ENCODE results near the gene MEF2B.
"Not testable (repeated sequence)": the region's sequence is repeated elsewhere in the genome, so short reads cannot be mapped to it uniquely, and the experiment has no call there.

MEF2B gene

DNA sequence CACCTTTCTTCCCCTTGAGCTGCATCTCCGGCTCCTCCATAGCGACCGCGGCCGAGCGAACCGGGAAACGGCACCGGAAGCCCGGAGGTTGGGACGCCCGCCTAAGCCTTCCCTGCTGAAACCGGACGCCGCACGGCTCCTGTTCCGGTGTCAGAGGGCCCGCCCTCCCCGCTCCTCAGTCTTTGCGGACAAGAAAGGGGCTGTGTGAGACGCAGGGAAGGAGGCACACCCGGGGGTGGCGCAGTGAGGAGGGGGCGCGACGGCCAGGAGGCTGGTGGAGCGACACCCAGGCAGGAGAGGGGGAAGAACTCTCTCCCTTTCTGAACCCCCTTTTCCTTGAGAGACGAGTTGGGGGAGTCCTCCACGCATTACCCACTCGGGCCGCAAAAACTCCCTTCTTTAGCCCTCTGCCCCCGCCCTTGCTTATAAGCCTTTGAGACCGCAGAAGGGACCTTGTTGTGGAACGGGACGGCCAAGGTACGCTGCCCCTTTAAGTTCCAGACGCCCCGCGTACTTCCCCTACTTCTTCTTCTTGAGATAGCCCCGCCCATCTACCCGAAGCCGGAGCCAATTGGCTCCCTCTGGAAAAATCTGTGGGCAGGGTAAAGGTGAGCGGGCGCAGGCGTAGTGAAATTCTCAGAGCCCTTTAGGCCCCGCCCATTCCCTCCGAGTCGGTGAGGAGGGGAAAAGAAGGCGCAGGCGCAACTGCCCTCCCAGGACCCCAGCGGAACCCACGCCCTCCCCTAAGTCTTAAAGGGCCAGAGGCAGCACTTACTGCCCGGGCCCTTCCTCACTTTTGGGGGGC lies 22.2 kb upstream of the MEF2B start, which contains the start of the genes BORCS8 and RFXANK:
TSS of gene BORCS8 (minus strand) at position 75 of the 805 bp plus-strand sequence. CDS start at position 40, 35 bp downstream.
TSS of gene RFXANK (plus strand) at position 181 of the 805 bp plus-strand sequence. CDS start 1,689 bp downstream, outside the sequence.
- H3K9me3 ChIP-seq (ENCODE audit: insufficient read depth, low read depth, low read length): no peaks in the 10 kb centered on the region
- H3K4me1 ChIP-seq (ENCODE audit: insufficient read depth, low read length): no peaks in the 10 kb centered on the region; the same call in 1 of the 2 replicates
- peak within 1 kb of the TSS; percentile 97 for H3K9ac ChIP-seq (ENCODE audit: low read depth, low read length)
- peaks cover 12% of the 10 kb centered on the region; the same call in 1 of the 2 replicates for H3K36me3 ChIP-seq (ENCODE audit: insufficient read depth, low read depth, low read length)
- peak within 1 kb of the TSS; percentile 99 for H3K4me3 ChIP-seq (ENCODE audit: low read length)
- no peaks in the 10 kb centered on the region for H3K27me3 ChIP-seq (ENCODE audit: insufficient read depth, low read length)
- H3K27ac ChIP-seq (ENCODE audit: low read length): peak within 1 kb of the TSS; percentile 97

DNA sequence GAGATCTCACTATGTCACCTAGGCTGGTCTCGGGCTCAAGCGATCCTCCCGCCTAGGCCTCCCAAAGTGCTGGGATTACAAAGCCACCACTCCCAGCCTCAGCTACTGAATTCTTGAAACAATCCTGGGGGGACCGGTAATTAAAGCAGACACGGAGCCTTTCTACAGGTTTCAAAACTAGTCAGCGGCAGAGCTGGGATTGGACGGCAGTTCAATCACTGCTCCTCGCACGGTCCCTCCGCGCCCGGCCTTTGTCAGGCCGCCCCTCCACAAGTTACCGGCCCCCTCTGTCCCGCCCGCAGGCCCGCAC lies 21.7 kb upstream of the MEF2B start:
- Histone ChIP-seq H3K27ac (ENCODE audit: low read length) (no peak overlapping the region), H3K27me3 (ENCODE audit: insufficient read depth, low read length) (no peaks in the 10 kb centered on the region), H3K4me3 (ENCODE audit: low read length) (peak overlapping the region; percentile 99), H3K36me3 (ENCODE audit: insufficient read depth, low read depth, low read length) (peaks cover 6% of the 10 kb centered on the region; the same call in 1 of the 2 replicates), H3K9me3 (ENCODE audit: insufficient read depth, low read depth, low read length) (no peaks in the 10 kb centered on the region), H3K9ac (ENCODE audit: low read depth, low read length) (peak overlapping the region; percentile 97), H3K4me1 (ENCODE audit: insufficient read depth, low read length) (no peaks in the 10 kb centered on the region; the same call in 1 of the 2 replicates)

- Histone ChIP-seq H3K36me3 (ENCODE audit: insufficient read depth, low read depth, low read length) (no peaks in the 10 kb centered on the region), H3K9me3 (ENCODE audit: insufficient read depth, low read depth, low read length) (no peaks in the 10 kb centered on the region), H3K27me3 (ENCODE audit: insufficient read depth, low read length) (no peaks in the 10 kb centered on the region), H3K9ac (ENCODE audit: low read depth, low read length) (no peak overlapping the region), H3K4me3 (ENCODE audit: low read length) (no peak overlapping the region), H3K27ac (ENCODE audit: low read length) (no peak overlapping the region), H3K4me1 (ENCODE audit: insufficient read depth, low read length) (no peaks in the 10 kb centered on the region; the same call in 1 of the 2 replicates)
Observed at GRCh38 chr19:19186742-19187141, 16.7 kb upstream of the MEF2B start.

- Histone ChIP-seq H3K36me3 (ENCODE audit: insufficient read depth, low read depth, low read length) (no peaks in the 10 kb centered on the region), H3K27me3 (ENCODE audit: insufficient read depth, low read length) (no peaks in the 10 kb centered on the region), H3K4me3 (ENCODE audit: low read length) (no peak overlapping the region), H3K4me1 (ENCODE audit: insufficient read depth, low read length) (no peaks in the 10 kb centered on the region; the same call in 1 of the 2 replicates), H3K9me3 (ENCODE audit: insufficient read depth, low read depth, low read length) (no peaks in the 10 kb centered on the region), H3K27ac (ENCODE audit: low read length) (no peak overlapping the region), H3K9ac (ENCODE audit: low read depth, low read length) (no peak overlapping the region)
Observed at GRCh38 chr19:19185853-19186740, 16.0 kb upstream of the MEF2B start.

GRCh38 chr19:19181488-19181998 lies 11.5 kb upstream of the MEF2B start:
- Histone ChIP-seq H3K9ac (ENCODE audit: low read depth, low read length) (no peak overlapping the region), H3K27ac (ENCODE audit: low read length) (no peak overlapping the region), H3K4me3 (ENCODE audit: low read length) (no peak overlapping the region), H3K9me3 (ENCODE audit: insufficient read depth, low read depth, low read length) (no peaks in the 10 kb centered on the region), H3K4me1 (ENCODE audit: insufficient read depth, low read length) (no peaks in the 10 kb centered on the region), H3K27me3 (ENCODE audit: insufficient read depth, low read length) (no peaks in the 10 kb centered on the region), H3K36me3 (ENCODE audit: insufficient read depth, low read depth, low read length) (no peaks in the 10 kb centered on the region)

GRCh38 chr19:19179548-19180441 lies 9.7 kb upstream of the MEF2B start:
- Histone ChIP-seq H3K36me3 (ENCODE audit: insufficient read depth, low read depth, low read length) (no peaks in the 10 kb centered on the region), H3K27ac (ENCODE audit: low read length) (no peak overlapping the region), H3K27me3 (ENCODE audit: insufficient read depth, low read length) (no peaks in the 10 kb centered on the region), H3K4me3 (ENCODE audit: low read length) (no peak overlapping the region), H3K9me3 (ENCODE audit: insufficient read depth, low read depth, low read length) (no peaks in the 10 kb centered on the region), H3K4me1 (ENCODE audit: insufficient read depth, low read length) (no peaks in the 10 kb centered on the region), H3K9ac (ENCODE audit: low read depth, low read length) (no peak overlapping the region)

DNA sequence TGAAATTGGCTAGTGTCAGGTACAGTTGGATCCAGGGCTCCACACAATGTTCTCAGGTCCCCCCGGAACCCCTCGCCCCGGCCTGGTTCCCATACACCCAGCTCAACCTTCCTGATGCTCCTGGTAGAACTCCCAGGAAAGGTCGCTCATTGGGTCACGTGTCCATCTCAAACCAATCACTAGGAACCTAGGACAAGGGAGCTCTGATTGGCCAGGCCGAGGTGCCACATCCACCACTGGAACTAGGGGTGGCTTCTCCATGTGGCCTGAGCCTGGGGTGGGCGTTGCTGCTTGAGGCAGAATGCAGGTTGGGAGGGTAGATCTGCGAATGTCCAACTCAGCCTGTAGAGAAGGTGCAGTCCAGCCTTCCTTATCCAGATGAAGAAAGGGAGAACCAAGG lies 6.9 kb upstream of the MEF2B start:
- peaks cover 4% of the 10 kb centered on the region; the same call in 1 of the 2 replicates for H3K27me3 ChIP-seq (ENCODE audit: insufficient read depth, low read length)
- H3K4me3 ChIP-seq (ENCODE audit: low read length): no peak overlapping the region
- no peaks in the 10 kb centered on the region for H3K36me3 ChIP-seq (ENCODE audit: insufficient read depth, low read depth, low read length)

GRCh38 chr19:19173243-19173642 lies 3.2 kb upstream of the MEF2B start:
- not testable (repeated sequence) for H3K4me3 ChIP-seq (ENCODE audit: low read length); H3K9me3 ChIP-seq (ENCODE audit: insufficient read depth, low read depth, low read length); H3K9ac ChIP-seq (ENCODE audit: low read depth, low read length); H3K27ac ChIP-seq (ENCODE audit: low read length); H3K36me3 ChIP-seq (ENCODE audit: insufficient read depth, low read depth, low read length); H3K4me1 ChIP-seq (ENCODE audit: insufficient read depth, low read length)
- peaks cover 39% of the 10 kb centered on the region for H3K27me3 ChIP-seq (ENCODE audit: insufficient read depth, low read length)

More for the DNA sequence above, 6.9 kb upstream of the MEF2B start:
- Histone ChIP-seq H3K27ac (ENCODE audit: low read length) (no peak overlapping the region), H3K9me3 (ENCODE audit: insufficient read depth, low read depth, low read length) (no peaks in the 10 kb centered on the region), H3K4me1 (ENCODE audit: insufficient read depth, low read length) (0 out of 2 replicates have a peak, but pooled peaks cover 3% of the 10 kb centered on the region), H3K9ac (ENCODE audit: low read depth, low read length) (no peak overlapping the region)

DNA sequence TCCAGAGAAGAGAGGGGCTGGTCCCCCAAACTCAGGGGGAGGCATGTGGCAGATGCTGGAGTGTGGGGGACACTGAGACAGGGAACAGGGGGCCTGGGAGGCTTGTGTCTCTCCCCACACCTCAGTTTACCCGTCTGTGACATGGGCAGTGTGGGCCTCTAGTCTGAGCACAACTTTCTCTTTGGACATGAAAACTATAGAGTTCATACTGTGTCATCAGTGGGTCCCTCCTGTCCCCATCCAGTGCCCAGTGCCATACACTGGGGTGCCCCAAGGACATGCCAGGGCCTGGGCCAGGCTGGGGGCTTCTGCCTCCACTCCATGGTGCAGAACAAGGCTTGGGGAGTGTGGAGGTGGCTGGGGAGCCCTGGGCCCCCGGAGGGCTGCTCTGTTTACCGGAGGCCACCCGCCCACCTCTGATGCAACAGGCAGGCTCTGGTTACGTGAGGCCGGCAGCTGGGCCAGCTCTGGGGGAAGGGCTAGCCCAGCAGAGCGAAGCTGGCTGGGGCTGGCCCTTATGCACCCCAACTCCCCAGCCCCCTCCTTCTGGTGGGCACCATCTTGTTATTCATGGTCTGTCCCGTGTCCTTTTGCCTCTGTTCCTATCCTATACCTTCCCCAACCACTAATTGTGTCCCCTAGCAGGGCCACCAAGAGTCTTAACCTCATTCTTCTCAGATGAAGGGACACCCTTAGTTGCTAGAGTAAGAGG lies 1.9 kb upstream of the MEF2B start:
- H3K4me3 ChIP-seq (ENCODE audit: low read length): no peak overlapping the region
- H3K9ac ChIP-seq (ENCODE audit: low read depth, low read length): no peak overlapping the region
- no peak overlapping the region for H3K27ac ChIP-seq (ENCODE audit: low read length)
- peaks cover 48% of the 10 kb centered on the region for H3K27me3 ChIP-seq (ENCODE audit: insufficient read depth, low read length)
- H3K36me3 ChIP-seq (ENCODE audit: insufficient read depth, low read depth, low read length): no peaks in the 10 kb centered on the region
- no peaks in the 10 kb centered on the region for H3K9me3 ChIP-seq (ENCODE audit: insufficient read depth, low read depth, low read length)
- peaks cover 5% of the 10 kb centered on the region; the same call in 1 of the 2 replicates for H3K4me1 ChIP-seq (ENCODE audit: insufficient read depth, low read length)

DNA sequence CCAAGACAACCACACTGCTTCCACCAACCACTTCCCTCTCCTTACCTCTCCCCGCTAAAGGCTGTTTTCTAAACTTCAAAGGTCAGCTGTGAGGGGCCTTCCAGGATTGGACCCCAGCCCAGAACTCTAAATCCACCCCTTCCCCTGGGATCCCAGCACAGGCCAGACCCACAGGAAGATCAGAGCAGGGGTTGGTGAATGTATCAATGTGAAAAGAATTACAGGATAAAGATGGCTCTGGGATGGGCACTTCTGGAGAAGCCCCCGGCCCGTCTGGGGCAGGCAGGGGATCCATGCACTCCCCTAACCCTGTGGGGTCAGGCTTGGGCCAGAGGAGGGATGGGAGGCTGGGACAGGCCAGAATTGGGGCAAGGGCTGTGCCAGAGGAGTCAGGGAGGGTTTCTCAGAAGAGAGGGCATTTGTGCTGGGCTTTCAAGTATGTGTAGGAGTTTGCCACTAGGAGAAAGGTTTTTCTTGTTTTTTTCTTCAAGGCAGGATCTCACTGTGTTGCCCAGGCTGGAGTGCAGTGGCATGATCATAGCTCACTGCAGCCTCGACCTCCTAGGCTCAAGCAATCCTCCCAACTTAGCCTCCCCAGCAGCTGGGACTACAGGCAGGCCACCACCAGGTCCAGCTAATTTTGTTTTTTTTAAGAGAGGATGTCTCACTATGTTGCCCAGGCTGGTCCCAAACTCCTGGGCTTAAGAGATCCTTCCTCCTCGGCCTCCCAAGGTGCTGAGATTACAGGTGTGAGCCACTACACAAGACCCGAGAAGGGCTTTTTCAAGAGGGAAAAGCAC lies 1.0 kb upstream of the MEF2B start:
- H3K36me3 ChIP-seq (ENCODE audit: insufficient read depth, low read depth, low read length): no peaks in the 10 kb centered on the region
- H3K4me3 ChIP-seq (ENCODE audit: low read length): peak overlapping the region; percentile 41; the same call in 1 of the 2 replicates
- peaks cover 5% of the 10 kb centered on the region; the same call in 1 of the 2 replicates for H3K4me1 ChIP-seq (ENCODE audit: insufficient read depth, low read length)
- H3K27ac ChIP-seq (ENCODE audit: low read length): no peak overlapping the region
- H3K9me3 ChIP-seq (ENCODE audit: insufficient read depth, low read depth, low read length): no peaks in the 10 kb centered on the region
- no peak overlapping the region for H3K9ac ChIP-seq (ENCODE audit: low read depth, low read length)
- H3K27me3 ChIP-seq (ENCODE audit: insufficient read depth, low read length): peaks cover 48% of the 10 kb centered on the region

All from iPS-20b (cell line).